Esophagus muscularis mucosa (tissue), 4 donors: ENCODE data around the gene TRAK1. TPM values are rescaled to one million over a fixed set of nuclear protein-coding genes. Genes with fewer than 3 reads are reported as not detected.
A peak's percentile ranks its signal among the peaks of the same experiment; 100 is the strongest.
"Not testable (repeated sequence)": the region's sequence is repeated elsewhere in the genome, so short reads cannot be mapped to it uniquely, and the experiment has no call there.

ENCODE experiments used
- DNase-seq: peaks from one replicate; pipeline ENCODE4 v3.0.0-alpha.2; 2017; ENCODE audit errors: extremely low spot score
- H3K27ac ChIP-seq, 4 donors: fragments of 200-600 bp; sonication (generic); replicated peaks in 1 of 4; 1 replicate in 3 of 4; 2 replicates in 1 of 4; pipeline ENCODE4 v1.5.1; 2016 to 2019; ENCODE audit warnings: mild to moderate bottlenecking in 1 of 4
- H3K27me3 ChIP-seq, 4 donors: fragments of 200-600 bp; sonication (generic); one replicate each; pipeline versions ENCODE4 v1.5.1 to v1.6.0; 2016 to 2019
- H3K36me3 ChIP-seq, 4 donors: fragments of 200-600 bp; sonication (generic); one replicate each; pipeline ENCODE4 v1.5.1; 2016 to 2019
- H3K4me1 ChIP-seq, 4 donors: fragments of 200-600 bp; sonication (generic); one replicate each; pipeline ENCODE4 v1.5.1; 2016 to 2019
- H3K4me3 ChIP-seq, 4 donors: fragments of 200-600 bp; sonication (generic); 1 replicate in 2 of 4; 2 replicates in 2 of 4; pipeline ENCODE4 v1.5.1; 2016 to 2019; ENCODE audit warnings: mild to moderate bottlenecking in 4 of 4, moderate library complexity in 1 of 4
- H3K9me3 ChIP-seq, 4 donors: fragments of 200-600 bp; sonication (generic); 1 replicate in 3 of 4; 2 replicates in 1 of 4; pipeline ENCODE4 v1.5.1; 2016 to 2019
- CTCF ChIP-seq, 3 experiments: fragments of 200-600 bp in 2 of 3; fragments of 450-650 bp in 1 of 3; sonication (generic) in 2 of 3; IDR thresholded peaks; one replicate each; pipeline ENCODE4 v1.5.1; 2017 to 2019; ENCODE audit warnings: antibody characterized with exemption in 3 of 3, mild to moderate bottlenecking in 2 of 3, moderate library complexity in 1 of 3
- EP300 ChIP-seq: sonication (generic); formaldehyde crosslinking; IDR thresholded peaks from one replicate; pipeline ENCODE4 v1.6.1; 2017; ENCODE audit warnings: antibody characterized with exemption
- POLR2A ChIP-seq: fragments of 450-650 bp; IDR thresholded peaks from one replicate; pipeline ENCODE4 v1.6.1; 2017; ENCODE audit warnings: antibody characterized with exemption, moderate library complexity, mild to moderate bottlenecking, low read depth
- POLR2AphosphoS5 ChIP-seq, 2 donors: sonication (generic); formaldehyde crosslinking; IDR thresholded peaks; one replicate each; pipeline ENCODE4 v1.6.1; 2017; ENCODE audit warnings: antibody characterized with exemption in 2 of 2
- WGBS: methylation state at CpG from one replicate; pipeline ENCODE4 v1.1.5; 2018; 5-methylcytosine and 5-hydroxymethylcytosine counted together
- intact Hi-C: fragments of 100-400 bp; cut with DNase I; formaldehyde crosslinking; loops from one replicate; pipeline ENCODE4 v1.15.1; 2023
- total RNA-seq, 4 donors: library from RNA; depleted of rRNA; stranded (reverse); fragments of >200 nt; gene quantifications; one replicate each; pipeline versions ENCODE4 v1.1.0 to v1.2.1, GENCODE V29; 2016

Gene TRAK1
- total RNA-seq, 4 donors from 2014 or later = 45.7 to 74.8 (median 57.7) TPM

GRCh38 chr3:42101481-42101880, 10.3 kb downstream of the TRAK1 start:
- peaks cover 65 to 73% (median 69%) of the 10 kb centered on the region in 4 donors for H3K4me1 ChIP-seq
- intact Hi-C loops = loop anchor here (2.0 kb wide), 1 partner anchor 207 kb away; no protein-coding TSS in a partner anchor
- peak overlapping the region; percentile 43 to 74 (median 58) for H3K27ac ChIP-seq
- no peaks in the 10 kb centered on the region for H3K27me3 ChIP-seq
- WGBS = 18% methylated on average over 1 of the region's 1 CpG
- peaks cover 0 to 18% (median 13%) of the 10 kb centered on the region in 4 donors for H3K36me3 ChIP-seq
- TF ChIP-seq CTCF (IDR thresholded peaks at IDR 0.05) = no peak
- no peak for TF ChIP-seq POLR2A
- no peak for TF ChIP-seq POLR2AphosphoS5 (IDR thresholded peaks at IDR 0.05)
- no peak for TF ChIP-seq EP300
- DNase-seq = no peak
- no peak overlapping the region for H3K4me3 ChIP-seq
- no peaks in the 10 kb centered on the region for H3K9me3 ChIP-seq

- DNase-seq = no peak
- Histone ChIP-seq H3K36me3 (peaks cover 0 to 18% (median 13%) of the 10 kb centered on the region in 4 donors), H3K27ac (peak overlapping the region; percentile 5 to 74 (median 46)), H3K27me3 (no peaks in the 10 kb centered on the region), H3K9me3 (no peaks in the 10 kb centered on the region), H3K4me3 (peak overlapping the region in 1 of 4 donors; percentile 8), H3K4me1 (peaks cover 58 to 62% (median 59%) of the 10 kb centered on the region in 4 donors)
- WGBS = 25% methylated on average over 6 of the region's 6 CpGs
- TF ChIP-seq POLR2A (no peak), CTCF (IDR thresholded peaks at IDR 0.05) (no peak), EP300 (no peak), POLR2AphosphoS5 (IDR thresholded peaks at IDR 0.05) (no peak)
- intact Hi-C loops = no loop called here
Measured at GRCh38 chr3:42102571-42102970, 11.4 kb downstream of the TRAK1 start.

GRCh38 chr3:42103921-42104665, 12.9 kb downstream of the TRAK1 start:
- H3K36me3 ChIP-seq = peaks cover 0 to 18% (median 13%) of the 10 kb centered on the region in 4 donors
- intact Hi-C loops, DNase-seq, H3K27me3 ChIP-seq, H3K4me3 ChIP-seq, H3K9me3 ChIP-seq, H3K27ac ChIP-seq: not testable (repeated sequence)
- WGBS = 97% methylated on average over 12 of the region's 15 CpGs
- H3K4me1 ChIP-seq = peaks cover 43 to 47% (median 44%) of the 10 kb centered on the region in 4 donors

GRCh38 chr3:42105994-42106393, 14.8 kb downstream of the TRAK1 start:
- H3K9me3 ChIP-seq, intact Hi-C loops, DNase-seq, H3K27ac ChIP-seq, H3K4me3 ChIP-seq, H3K27me3 ChIP-seq: not testable (repeated sequence)
- Histone ChIP-seq H3K36me3 (peaks cover 0 to 18% (median 13%) of the 10 kb centered on the region in 4 donors), H3K4me1 (peaks cover 24 to 30% (median 26%) of the 10 kb centered on the region in 4 donors)
- WGBS = 76% methylated on average over 2 of the region's 2 CpGs

GRCh38 chr3:42106646-42107045, 15.5 kb downstream of the TRAK1 start:
- intact Hi-C loops = no loop called here
- peaks cover 18 to 23% (median 19%) of the 10 kb centered on the region in 4 donors for H3K4me1 ChIP-seq
- DNase-seq = no peak
- peaks cover 0 to 18% (median 13%) of the 10 kb centered on the region in 4 donors for H3K36me3 ChIP-seq
- H3K27ac ChIP-seq = peak overlapping the region in 2 of 4 donors; percentile 13 to 44
- TF ChIP-seq EP300 (no peak), POLR2AphosphoS5 (IDR thresholded peaks at IDR 0.05) (no peak), POLR2A (no peak), CTCF (IDR thresholded peaks at IDR 0.05) (no peak)
- no peaks in the 10 kb centered on the region for H3K27me3 ChIP-seq
- H3K4me3 ChIP-seq = no peak overlapping the region
- H3K9me3 ChIP-seq = no peaks in the 10 kb centered on the region
